PC-9 (cell line): ENCODE measurements around the gene EHD2.

Source experiments
- CTCF ChIP-seq: fragments of 200-600 bp; sonication (generic); conservative IDR thresholded peaks from 2 replicates; pipeline ENCODE4 v1.6.1; 2017; ENCODE audit warnings: mixed run types, antibody characterized with exemption, mild to moderate bottlenecking, moderate library complexity
- EZH2 ChIP-seq: fragments of 200-600 bp; sonication (generic); IDR thresholded peaks from 2 replicates; pipeline ENCODE4 v1.8.0; 2017; ENCODE audit warnings: antibody characterized with exemption, low read depth

GRCh38 chr19:47750752-47751151 lies 37.5 kb downstream of the EHD2 start:
- TF ChIP-seq CTCF (no peak), EZH2 (no peak)
